DND-41 (cell line): Measurements from ENCODE around the gene CXCL10.
A peak's percentile ranks its signal among the peaks of the same experiment; 100 is the strongest.

Source experiments
- ATAC-seq: fragments of 200-7000 bp; cut with Tn5 transposase; 3 replicates; pipeline ENCODE4 v1.9.1; 2021; ENCODE audit warnings: low read depth; ENCODE audit not compliant: insufficient read depth
- DNase-seq: peaks from one replicate; pipeline ENCODE4 v3.0.0-alpha.2; 2020
- H2AFZ ChIP-seq: 2 replicates; pipeline ENCODE4 v1.6.0; 2012; ENCODE audit warnings: low read depth, low read length
- H3K27ac ChIP-seq: 2 replicates; pipeline ENCODE4 v1.5.1; 2012; ENCODE audit warnings: low read length, inconsistent platforms
- H3K27me3 ChIP-seq: fragments of 200-600 bp; sonication (generic); 2 replicates; pipeline ENCODE4 v1.6.0; 2012; ENCODE audit warnings: low read length, mild to moderate bottlenecking, inconsistent platforms; ENCODE audit not compliant: insufficient read depth, poor library complexity
- H3K36me3 ChIP-seq: 2 replicates; pipeline ENCODE4 v1.5.1; 2012; ENCODE audit warnings: low read length, inconsistent platforms; ENCODE audit not compliant: insufficient read depth
- H3K4me1 ChIP-seq: 2 replicates; pipeline ENCODE4 v1.5.1; 2012; ENCODE audit warnings: mild to moderate bottlenecking, low read length; ENCODE audit not compliant: insufficient read depth
- H3K4me2 ChIP-seq: 2 replicates; pipeline ENCODE4 v1.6.0; 2012; ENCODE audit warnings: mild to moderate bottlenecking, moderate library complexity, low read length, inconsistent platforms; ENCODE audit not compliant: insufficient read depth
- H3K4me3 ChIP-seq, 2 experiments: fragments of 200-600 bp in 1 of 2; shearing (Covaris generic) in 1 of 2; 2 replicates each; pipeline ENCODE4 v1.5.1; 2012 to 2016; ENCODE audit warnings: inconsistent platforms in 2 of 2, low read length in 2 of 2, mild to moderate bottlenecking in 2 of 2, low read depth in 1 of 2, moderate library complexity in 1 of 2
- H3K79me2 ChIP-seq: 2 replicates; pipeline ENCODE4 v1.6.0; 2012; ENCODE audit warnings: low read length, inconsistent platforms; ENCODE audit not compliant: insufficient read depth
- H3K9ac ChIP-seq: 2 replicates; pipeline ENCODE4 v1.6.0; 2012; ENCODE audit warnings: low read depth, mild to moderate bottlenecking, inconsistent platforms, low read length, moderate library complexity
- H3K9me3 ChIP-seq: 2 replicates; pipeline ENCODE4 v1.5.1; 2012; ENCODE audit warnings: low read length, moderate library complexity, mild to moderate bottlenecking, inconsistent platforms; ENCODE audit not compliant: insufficient read depth, severe bottlenecking
- H4K20me1 ChIP-seq: 2 replicates; pipeline ENCODE4 v1.6.0; 2012; ENCODE audit warnings: low read length; ENCODE audit not compliant: insufficient read depth
- CTCF ChIP-seq: IDR thresholded peaks from 2 replicates; pipeline ENCODE4 v1.5.1; 2012; ENCODE audit warnings: borderline replicate concordance, low read length, moderate library complexity, mild to moderate bottlenecking; ENCODE audit not compliant: poor library complexity, severe bottlenecking; ENCODE audit errors: extremely low read depth
- EZH2 ChIP-seq: IDR thresholded peaks from 3 replicates; pipeline ENCODE4 v1.6.1; 2012; ENCODE audit warnings: borderline replicate concordance, low read depth, mild to moderate bottlenecking, moderate library complexity, low read length, inconsistent platforms; ENCODE audit not compliant: severe bottlenecking

The CXCL10 gene

GRCh38 chr4:76023389-76023788 is at the start of gene CXCL10:
Gene CXCL10 (minus strand): TSS chr4:76023497. CDS start chr4:76023431, 66 bp downstream.
- Histone ChIP-seq H3K4me3 (no peak within 1 kb of the TSS), H3K9me3 (no peaks in the 10 kb centered on the region), H3K4me2 (no peak within 1 kb of the TSS), H3K79me2 (no peaks in the 10 kb centered on the region), H3K4me1 (peaks cover 2% of the 10 kb centered on the region; the same call in 1 of the 2 replicates), H3K9ac (no peak within 1 kb of the TSS), H4K20me1 (no peaks in the 10 kb centered on the region), H3K27ac (no peak within 1 kb of the TSS), H3K36me3 (no peaks in the 10 kb centered on the region), H3K27me3 (peaks cover 11% of the 10 kb centered on the region), H2AFZ (no peak within 1 kb of the TSS)
- ATAC-seq (no peak), DNase-seq (no peak)
- TF ChIP-seq CTCF (no peak), EZH2 (no peak)

GRCh38 chr4:76072760-76073159 is 49.5 kb upstream of the CXCL10 start:
- no peak for TF ChIP-seq EZH2
- Histone ChIP-seq H3K27ac (no peak overlapping the region), H3K9me3 (no peaks in the 10 kb centered on the region), H3K4me1 (no peaks in the 10 kb centered on the region), H3K4me3 (no peak overlapping the region), H3K79me2 (no peaks in the 10 kb centered on the region), H3K36me3 (no peaks in the 10 kb centered on the region), H3K9ac (no peak overlapping the region), H4K20me1 (no peaks in the 10 kb centered on the region), H3K4me2 (no peak overlapping the region), H3K27me3 (no peaks in the 10 kb centered on the region), H2AFZ (no peak overlapping the region)
- DNase-seq (no peak), ATAC-seq (no peak)

- Histone ChIP-seq H3K4me1 (no peaks in the 10 kb centered on the region), H3K4me2 (no peak overlapping the region), H3K79me2 (no peaks in the 10 kb centered on the region), H2AFZ (no peak overlapping the region), H3K9me3 (no peaks in the 10 kb centered on the region), H3K4me3 (no peak overlapping the region), H3K27me3 (no peaks in the 10 kb centered on the region), H3K36me3 (no peaks in the 10 kb centered on the region), H3K27ac (no peak overlapping the region), H4K20me1 (no peaks in the 10 kb centered on the region), H3K9ac (no peak overlapping the region)
- peak; percentile 72 for DNase-seq
- peak; percentile 99 for ATAC-seq
- TF ChIP-seq CTCF (peak; percentile 88), EZH2 (no peak)
Measured at GRCh38 chr4:76067652-76068286, 44.5 kb upstream of the CXCL10 start.

GRCh38 chr4:76066546-76066945 is 43.2 kb upstream of the CXCL10 start:
- Histone ChIP-seq H3K27me3 (no peaks in the 10 kb centered on the region), H3K27ac (no peak overlapping the region), H3K4me1 (no peaks in the 10 kb centered on the region), H3K9ac (no peak overlapping the region), H3K4me2 (no peak overlapping the region), H3K79me2 (no peaks in the 10 kb centered on the region), H3K9me3 (no peaks in the 10 kb centered on the region), H3K4me3 (no peak overlapping the region), H2AFZ (no peak overlapping the region), H4K20me1 (no peaks in the 10 kb centered on the region), H3K36me3 (no peaks in the 10 kb centered on the region)
- no peak for TF ChIP-seq EZH2
- no peak for TF ChIP-seq CTCF
- DNase-seq, result no peak
- ATAC-seq, result no peak
